GM12878 (cell line): ENCODE results near the gene RNF113B. TPM values are rescaled to one million over a fixed set of nuclear protein-coding genes. Genes with fewer than 3 reads are reported as not detected.

Source experiments
- ATAC-seq: fragments of 200-7000 bp; cut with Tn5 transposase; 3 replicates; pipeline ENCODE4 v1.9.1; 2020; ENCODE audit warnings: mild to moderate bottlenecking, moderate library complexity
- BruUV-seq: library from RNA; stranded (reverse); fragments of 400-500 nt; replicated peaks from 2 replicates; lab custom pipeline; 2021; lab: Mats Ljungman, UMichigan
- CTCF ChIA-PET: fragments of 300-600 bp; sonication (Branson Sonifier 250); formaldehyde crosslinking; extraction: SDS; loops from one replicate; lab custom pipeline; 2021; ENCODE audit warnings: inconsistent platforms; lab: Yijun Ruan, JAX
- POLR2A ChIA-PET: fragments of 350-600 bp; formaldehyde crosslinking; extraction: SDS; loops from one replicate; lab custom pipeline; 2021; ENCODE audit warnings: inconsistent platforms; lab: Charles Lee
- RAD21 ChIA-PET: fragments of 300-600 bp; sonication (Branson Sonifier 250); formaldehyde crosslinking; loops from one replicate; lab custom pipeline; 2023; ENCODE audit warnings: antibody characterized with exemption; ENCODE audit not compliant: unreplicated experiment; lab: Charles Lee
- SMC1A ChIA-PET: fragments of 300-600 bp; sonication (Branson Sonifier 250); formaldehyde crosslinking; loops from one replicate; lab custom pipeline; 2023; ENCODE audit not compliant: unreplicated experiment, uncharacterized antibody; lab: Charles Lee
- DNase-seq: peaks from one replicate; pipeline ENCODE4 v3.0.0-alpha.2; 2011; ENCODE audit warnings: low read depth, low spot score
- FAIRE-seq: peaks from 3 replicates; lab custom pipeline; 2011; peaks lifted over from hg19 to GRCh38; lab: Jason Lieb, UNC
- H2AFZ ChIP-seq: 2 replicates; pipeline ENCODE4 v1.6.0; 2011; ENCODE audit warnings: low read depth, low read length, control low read depth; ENCODE audit not compliant: control insufficient read depth
- H3K27ac ChIP-seq: 2 replicates; pipeline ENCODE4 v1.5.1; 2011; ENCODE audit warnings: control low read depth; ENCODE audit not compliant: control insufficient read depth, insufficient read depth
- H3K27me3 ChIP-seq, 2 experiments: replicated peaks in 1 of 2; 2 replicates each; pipeline versions ENCODE4 v1.6.0 to v1.6.1; 2011; ENCODE audit warnings: low read length in 1 of 2; ENCODE audit not compliant: control insufficient read depth in 2 of 2, insufficient read depth in 2 of 2
- H3K36me3 ChIP-seq, 2 experiments: 2 replicates each; pipeline ENCODE4 v1.5.1; 2011; ENCODE audit warnings: low read length in 1 of 2; ENCODE audit not compliant: control insufficient read depth in 2 of 2, insufficient read depth in 2 of 2
- H3K4me1 ChIP-seq: 2 replicates; pipeline ENCODE4 v1.6.1; 2011; ENCODE audit warnings: mild to moderate bottlenecking, low read length, moderate library complexity, mixed read lengths; ENCODE audit not compliant: control insufficient read depth, insufficient read depth
- H3K4me2 ChIP-seq: 2 replicates; pipeline ENCODE4 v1.6.0; 2011; ENCODE audit warnings: control low read depth; ENCODE audit not compliant: control insufficient read depth, insufficient read depth
- H3K4me3 ChIP-seq: fragments of 200-600 bp; sonication (generic); 2 replicates; pipeline ENCODE4 v1.5.1; 2016
- H3K79me2 ChIP-seq: 2 replicates; pipeline ENCODE4 v1.6.0; 2011; ENCODE audit warnings: low read length; ENCODE audit not compliant: control insufficient read depth, insufficient read depth
- H3K9ac ChIP-seq: 2 replicates; pipeline ENCODE4 v1.8.0; 2011; ENCODE audit warnings: low read length, control low read depth, mixed read lengths; ENCODE audit not compliant: control insufficient read depth, insufficient read depth
- H3K9me3 ChIP-seq: replicated peaks from 3 replicates; pipeline ENCODE4 v1.5.1; 2011; ENCODE audit warnings: mild to moderate bottlenecking, low read length; ENCODE audit not compliant: control insufficient read depth, insufficient read depth
- H4K20me1 ChIP-seq: 2 replicates; pipeline ENCODE4 v1.6.0; 2011; ENCODE audit not compliant: control insufficient read depth, insufficient read depth
- CTCF ChIP-seq, 3 experiments: IDR thresholded peaks in 2 of 3; conservative IDR thresholded peaks in 1 of 3; 2 replicates each; pipeline ENCODE4 v1.5.1; 2011; ENCODE audit warnings: low read depth in 3 of 3, low read length in 3 of 3, mild to moderate bottlenecking in 3 of 3, control low read depth in 2 of 3, moderate library complexity in 2 of 3, inconsistent platforms in 1 of 3, mixed read lengths in 1 of 3; ENCODE audit not compliant: control insufficient read depth in 2 of 3, insufficient read depth in 1 of 3; ENCODE audit errors: extremely low read depth in 1 of 3
- ETV6 ChIP-seq, 2 experiments: fragments of 450-650 bp in 1 of 2; IDR thresholded peaks in 1 of 2; conservative IDR thresholded peaks in 1 of 2; 2 replicates each; pipeline ENCODE4 v1.6.1; 2014; ENCODE audit warnings: antibody characterized with exemption in 1 of 2, borderline replicate concordance in 1 of 2, low read depth in 1 of 2, mild to moderate bottlenecking in 1 of 2, moderate library complexity in 1 of 2
- IRF3 ChIP-seq: fragments of 450-650 bp; IDR thresholded peaks from 2 replicates; pipeline ENCODE4 v1.6.1; 2014; ENCODE audit warnings: mild to moderate bottlenecking
- LARP7 ChIP-seq: fragments of 450-650 bp; IDR thresholded peaks from 2 replicates; pipeline ENCODE4 v1.6.1; 2017; ENCODE audit warnings: mild to moderate bottlenecking
- PBX3 ChIP-seq: IDR thresholded peaks from 2 replicates; pipeline ENCODE4 v1.6.1; 2011; ENCODE audit warnings: mild to moderate bottlenecking, low read depth, low read length, moderate library complexity; ENCODE audit not compliant: insufficient replicate concordance
- PRDM15 ChIP-seq: fragments of 450-650 bp; formaldehyde crosslinking; IDR thresholded peaks from 2 replicates; pipeline ENCODE4 v1.4.0; 2020; ENCODE audit warnings: mild to moderate bottlenecking, moderate library complexity
- RBBP5 ChIP-seq: fragments of 200-600 bp; sonication (generic); conservative IDR thresholded peaks from 2 replicates; pipeline ENCODE4 v1.6.1; 2016
- RUNX3 ChIP-seq: IDR thresholded peaks from 2 replicates; pipeline ENCODE4 v1.6.1; 2012; ENCODE audit warnings: low read length, inconsistent platforms
- SMARCA5 ChIP-seq: fragments of 450-650 bp; IDR thresholded peaks from 2 replicates; pipeline ENCODE4 v1.6.1; 2017; ENCODE audit warnings: mild to moderate bottlenecking
- TCF12 ChIP-seq: IDR thresholded peaks from 2 replicates; pipeline ENCODE4 v1.6.1; 2011; ENCODE audit warnings: low read depth, mild to moderate bottlenecking, low read length
- ZNF217 ChIP-seq: fragments of 450-650 bp; IDR thresholded peaks from 2 replicates; pipeline ENCODE4 v1.6.1; 2017; ENCODE audit warnings: antibody characterized with exemption, mild to moderate bottlenecking
- ZNF592 ChIP-seq: fragments of 450-650 bp; IDR thresholded peaks from 2 replicates; pipeline ENCODE4 v1.6.1; 2017; ENCODE audit warnings: mild to moderate bottlenecking, moderate library complexity
- WGBS: methylation state at CpG from one replicate; pipeline ENCODE4 v1.1.6; 2016; ENCODE audit warnings: low lambda C conversion rate; ENCODE audit not compliant: insufficient replicate concordance, insufficient coverage; ENCODE audit errors: missing lambda C conversion rate; 5-methylcytosine and 5-hydroxymethylcytosine counted together
- in situ Hi-C: fragments of 300-500 bp; cut with MboI; formaldehyde crosslinking; loops from 9 replicates; pipeline ENCODE4 v1.14.3; 2018; ENCODE audit warnings: mixed read lengths
- intact Hi-C: fragments of 100-400 bp; cut with micrococcal nuclease; formaldehyde crosslinking; loops from one replicate; pipeline ENCODE4 v1.14.2; 2022; ENCODE audit not compliant: unreplicated experiment
- polyA plus RNA-seq, 11 experiments: library from polyadenylated mRNA; depleted of rRNA in 4 of 11; unstranded in 6 of 11; stranded (reverse) in 5 of 11; fragments of >200 nt; fragmentation: Nextera tagmentation in 4 of 11; fragmentation: Illumina TruSeq in 1 of 11; extraction: Ambion mirVana in 4 of 11; extraction: Trizol in 1 of 11; gene quantifications; 1 replicate in 1 of 11; 2 replicates in 10 of 11; pipeline versions ENCODE4 v1.2.1 to v1.2.3, GENCODE V29; 2011 to 2016; ENCODE audit warnings: inconsistent platforms in 2 of 11, missing spikeins in 2 of 11, low read depth in 1 of 11
- total RNA-seq, 4 experiments: library from RNA; depleted of rRNA in 3 of 4; stranded (reverse); fragments of >200 nt in 3 of 4; fragmentation: Illumina TruSeq in 1 of 4; extraction: Trizol in 1 of 4; gene quantifications; 2 replicates each; pipeline versions ENCODE4 v1.2.1 to v1.2.3, GENCODE V29; 2013 to 2021

Gene RNF113B
- total and polyA plus RNA-seq, 10 of the 15 experiments (the other 5 are each of a cell fraction or from before 2014, with no cell fraction given) = not detected

GRCh38 chr13:98204546-98204945 is 27.5 kb upstream of the RNF113B start:
- Histone ChIP-seq H3K27ac (no peak overlapping the region), H2AFZ (no peak overlapping the region), H3K9me3 (no peaks in the 10 kb centered on the region; the same call in 2 of the 3 replicates), H3K9ac (no peak overlapping the region), H3K36me3 (no peaks in the 10 kb centered on the region), H3K4me2 (no peak overlapping the region), H3K79me2 (no peaks in the 10 kb centered on the region), H3K4me3 (no peak overlapping the region), H4K20me1 (no peaks in the 10 kb centered on the region), H3K27me3 (no peaks in the 10 kb centered on the region), H3K4me1 (no peaks in the 10 kb centered on the region)
- intact Hi-C loops (no loop called here), in situ Hi-C loops (no loop called here)
- 50% methylated on average over 2 of the region's 2 CpGs for WGBS
- FAIRE-seq (no peak), DNase-seq (no peak), ATAC-seq (no peak)
- ChIA-PET SMC1A (interaction anchor here (1.0 to 5.5 kb wide), 4 partner anchors 10 to 30 kb away, joined by 3 to 31 read pairs (median 6); no protein-coding TSS in a partner anchor), POLR2A (no interaction called here), RAD21 (no interaction called here), CTCF (no interaction called here)
- no TSS peak for BruUV-seq
- TF ChIP-seq ZNF592 (no peak), RBBP5 (no peak), ETV6 (conservative IDR thresholded peaks at IDR 0.05 in 1 of 2, IDR thresholded peaks at IDR 0.05 in 1 of 2; ENCODE audit: borderline replicate concordance in 1 of 2, low read depth in 1 of 2) (no peak), ZNF217 (no peak), PBX3 (no peak), PRDM15 (CRISPR knock-in tag) (no peak), RUNX3 (no peak), SMARCA5 (no peak), CTCF (IDR thresholded peaks at IDR 0.05 in 2 of 3, conservative IDR thresholded peaks at IDR 0.05 in 1 of 3; ENCODE audit: control insufficient read depth in 2 of 3, extremely low read depth in 1 of 3, insufficient read depth in 1 of 3, low read depth in 3 of 3, low read length in 3 of 3) (no peak), LARP7 (no peak), TCF12 (no peak), IRF3 (no peak)
